Stimulated activated CD4-positive, alpha-beta T cell treated with anti-CD3 and anti-CD28 coated beads, TNF-alpha, amount 100 ng/mL, for 48 hours (primary cell): Measurements from ENCODE around the gene SHC1.

Source experiments
- DNase-seq, 3 donors: peaks; one replicate each; pipeline ENCODE4 v3.0.0-alpha.2; 2020; ENCODE audit warnings: low read depth in 3 of 3

Gene SHC1

GRCh38 chr1:155008015-155008941, 37.7 kb upstream of the SHC1 start:
- peak; percentile 61 to 92 (median 64) for DNase-seq

- no peak for DNase-seq
Observed at GRCh38 chr1:155007251-155007828, 36.8 kb upstream of the SHC1 start.

GRCh38 chr1:155006601-155007101, 36.1 kb upstream of the SHC1 start:
- DNase-seq = no peak

- no peak for DNase-seq
Observed at GRCh38 chr1:155005076-155006011, 34.8 kb upstream of the SHC1 start.

- no peak for DNase-seq
Observed at GRCh38 chr1:155004352-155005075, 34.0 kb upstream of the SHC1 start.

GRCh38 chr1:155003766-155004351, 33.3 kb upstream of the SHC1 start:
- DNase-seq = no peak

GRCh38 chr1:155003227-155003765, 32.7 kb upstream of the SHC1 start:
- DNase-seq = no peak

- DNase-seq = no peak
Observed at GRCh38 chr1:155002464-155003226, 32.1 kb upstream of the SHC1 start, which contains the start of gene ZBTB7B. Gene ZBTB7B (plus strand): TSS chr1:155002802. CDS start chr1:155014661, 11,859 bp downstream.

GRCh38 chr1:155001675-155002463, 31.3 kb upstream of the SHC1 start:
- peak; percentile 96 to 100 (median 98) for DNase-seq

- no peak for DNase-seq
Observed at GRCh38 chr1:155001425-155001674, 30.8 kb upstream of the SHC1 start.

- peak; percentile 70 to 86 (median 80) for DNase-seq
Observed at GRCh38 chr1:155000726-155001424, 30.3 kb upstream of the SHC1 start.

GRCh38 chr1:155000411-155000725, 29.8 kb upstream of the SHC1 start:
- no peak for DNase-seq

- DNase-seq = peak in 1 of 3 donors; percentile 63
Observed at GRCh38 chr1:154999571-155000410, 29.2 kb upstream of the SHC1 start.

- DNase-seq = peak in 2 of 3 donors; percentile 68 to 74
Observed at GRCh38 chr1:154998818-154999570, 28.4 kb upstream of the SHC1 start.

GRCh38 chr1:154998201-154998780, 27.7 kb upstream of the SHC1 start:
- no peak for DNase-seq

- no peak for DNase-seq
Observed at GRCh38 chr1:154996966-154997701, 26.6 kb upstream of the SHC1 start.
